Measurements from ENCODE around the gene TNP1.

GRCh38 chr2:216837740-216838139 lies 22.1 kb downstream of the TNP1 start:
- TF ChIP-seq POLR2A (IDR thresholded peaks at IDR 0.05): no peak
- no peak for TF ChIP-seq CTCF (IDR thresholded peaks at IDR 0.05 in 4 of 5, conservative IDR thresholded peaks at IDR 0.05 in 1 of 5)
